Peyer's patch (tissue), 4 donors: ENCODE results near the gene DNAJB6.

ENCODE experiments used
- POLR2A ChIP-seq, 2 donors: fragments of 450-650 bp; IDR thresholded peaks; one replicate each; pipeline ENCODE4 v1.5.1; 2017; ENCODE audit warnings: antibody characterized with exemption in 2 of 2, mild to moderate bottlenecking in 2 of 2, moderate library complexity in 2 of 2
- TF ChIP-seq, protein P1 (sequence below), 6 experiments: fragments of 450-650 bp in 4 of 6; fragments of 200-600 bp in 2 of 6; sonication (generic) in 1 of 6; IDR thresholded peaks; one replicate each; pipeline ENCODE4 v1.5.1; 2017 to 2019; ENCODE audit warnings: antibody characterized with exemption in 6 of 6, mild to moderate bottlenecking in 3 of 6, moderate library complexity in 1 of 6

DNA sequence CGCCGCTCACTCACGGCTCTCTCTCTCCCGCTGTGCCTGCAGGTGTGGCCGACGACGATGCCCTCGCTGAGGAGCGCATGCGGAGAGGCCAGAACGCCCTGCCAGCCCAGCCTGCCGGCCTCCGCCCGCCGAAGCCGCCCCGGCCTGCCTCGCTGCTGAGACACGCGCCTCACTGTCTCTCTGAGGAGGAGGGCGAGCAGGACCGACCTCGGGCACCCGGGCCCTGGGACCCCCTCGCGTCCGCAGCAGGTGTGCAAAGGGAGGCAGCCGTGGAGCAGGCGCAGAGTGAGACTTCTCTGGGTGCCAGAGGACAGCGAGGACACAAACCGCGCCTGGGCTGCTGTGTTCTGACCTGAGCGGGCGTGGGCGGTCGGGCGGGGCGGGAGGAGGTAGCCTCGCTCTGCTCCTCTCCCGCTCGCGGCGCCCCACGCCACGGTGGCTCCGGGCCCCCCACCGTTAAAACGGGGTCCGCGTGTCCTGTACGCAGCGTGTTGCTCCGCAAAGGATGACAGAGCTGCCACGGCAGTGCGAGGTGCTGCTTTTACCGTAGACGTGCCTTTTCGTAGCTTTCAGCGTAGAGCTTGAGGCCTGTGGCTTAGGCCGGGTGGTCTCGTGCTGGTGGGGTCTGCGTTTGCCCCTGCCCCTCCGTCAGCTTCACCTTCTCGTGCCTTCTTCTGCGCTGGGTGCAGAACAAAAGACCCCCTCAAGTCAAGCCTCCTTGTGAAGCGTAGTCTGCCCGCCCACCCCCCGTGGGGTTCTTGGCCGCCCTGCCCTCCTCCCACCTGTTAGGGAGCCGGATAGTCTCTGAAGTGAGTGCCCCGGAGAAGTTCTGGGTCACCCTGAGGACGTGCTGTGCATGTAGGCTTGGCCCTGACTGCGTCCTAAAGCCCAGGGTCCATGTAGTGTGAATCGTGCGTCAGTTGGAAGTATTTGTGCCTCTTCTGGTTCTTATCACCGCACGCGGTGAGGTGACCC is 73.2 kb downstream of the DNAJB6 start:
- TF ChIP-seq, protein P1, sequence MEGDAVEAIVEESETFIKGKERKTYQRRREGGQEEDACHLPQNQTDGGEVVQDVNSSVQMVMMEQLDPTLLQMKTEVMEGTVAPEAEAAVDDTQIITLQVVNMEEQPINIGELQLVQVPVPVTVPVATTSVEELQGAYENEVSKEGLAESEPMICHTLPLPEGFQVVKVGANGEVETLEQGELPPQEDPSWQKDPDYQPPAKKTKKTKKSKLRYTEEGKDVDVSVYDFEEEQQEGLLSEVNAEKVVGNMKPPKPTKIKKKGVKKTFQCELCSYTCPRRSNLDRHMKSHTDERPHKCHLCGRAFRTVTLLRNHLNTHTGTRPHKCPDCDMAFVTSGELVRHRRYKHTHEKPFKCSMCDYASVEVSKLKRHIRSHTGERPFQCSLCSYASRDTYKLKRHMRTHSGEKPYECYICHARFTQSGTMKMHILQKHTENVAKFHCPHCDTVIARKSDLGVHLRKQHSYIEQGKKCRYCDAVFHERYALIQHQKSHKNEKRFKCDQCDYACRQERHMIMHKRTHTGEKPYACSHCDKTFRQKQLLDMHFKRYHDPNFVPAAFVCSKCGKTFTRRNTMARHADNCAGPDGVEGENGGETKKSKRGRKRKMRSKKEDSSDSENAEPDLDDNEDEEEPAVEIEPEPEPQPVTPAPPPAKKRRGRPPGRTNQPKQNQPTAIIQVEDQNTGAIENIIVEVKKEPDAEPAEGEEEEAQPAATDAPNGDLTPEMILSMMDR (IDR thresholded peaks at IDR 0.05), result no peak
- TF ChIP-seq POLR2A (IDR thresholded peaks at IDR 0.05), result no peak
